ENCODE measurements around the gene IFNAR2.

GRCh38 chr21:33198346-33199099 lies 31.2 kb upstream of the IFNAR2 start:
- TF ChIP-seq CTCF (IDR thresholded peaks at IDR 0.05 in 2 of 3, conservative IDR thresholded peaks at IDR 0.05 in 1 of 3; ENCODE audit: borderline replicate concordance in 1 of 3, insufficient read depth in 1 of 3, low read depth in 2 of 3, low read length in 2 of 3) = no peak
- no peak for TF ChIP-seq POLR2AphosphoS5 (IDR thresholded peaks at IDR 0.05; ENCODE audit: low read depth, low read length)
- no peak for TF ChIP-seq CEBPB (IDR thresholded peaks at IDR 0.05; ENCODE audit: low read depth)
- no peak for TF ChIP-seq MAX (IDR thresholded peaks at IDR 0.05)
- TF ChIP-seq POLR2A (IDR thresholded peaks at IDR 0.05; ENCODE audit: borderline replicate concordance, extremely low read depth, insufficient read depth, insufficient read length) = no peak
- no peak for TF ChIP-seq ATF3 (IDR thresholded peaks at IDR 0.05)
- TF ChIP-seq EGR1 (IDR thresholded peaks at IDR 0.05; ENCODE audit: low read depth) = no peak
- no peak for TF ChIP-seq EZH2 (IDR thresholded peaks at IDR 0.05)
- TF ChIP-seq REST (IDR thresholded peaks at IDR 0.05; ENCODE audit: low read depth) = no peak
- no peak for TF ChIP-seq JUND (IDR thresholded peaks at IDR 0.05)
- no peak for TF ChIP-seq YY1 (IDR thresholded peaks at IDR 0.05; ENCODE audit: extremely low read depth, insufficient replicate concordance, low read depth, low read length)
